Left renal cortex interstitium (tissue), 4 donors: ENCODE results near the gene C11orf91. TPM values are rescaled to one million over a fixed set of nuclear protein-coding genes. Genes with fewer than 3 reads are reported as not detected.
"Not testable (repeated sequence)": the region's sequence is repeated elsewhere in the genome, so short reads cannot be mapped to it uniquely, and the experiment has no call there.

ENCODE experiments used
- DNase-seq, 4 donors: peaks; one replicate each; pipeline ENCODE4 v3.0.0-alpha.2; 2013; ENCODE audit warnings: low read depth in 4 of 4, low spot score in 2 of 4, missing footprints in 1 of 4
- polyA plus RNA-seq, 4 donors: library from polyadenylated mRNA; unstranded; fragments of 120-200 nt; gene quantifications; one replicate each; pipeline ENCODE4 v1.2.1, GENCODE V29; 2013; ENCODE audit not compliant: insufficient read length in 4 of 4

C11orf91 gene
- polyA plus RNA-seq, 4 donors: not detected

- DNase-seq: no peak
These were observed 1.7 kb downstream of the C11orf91 start for GRCh38 chr11:33698921-33699320.

- no peak for DNase-seq
These were observed 2.6 kb downstream of the C11orf91 start for GRCh38 chr11:33697997-33698396.

GRCh38 chr11:33696931-33697638 is 3.5 kb downstream of the C11orf91 start:
- DNase-seq: no peak

- DNase-seq: no peak
These were observed 4.2 kb downstream of the C11orf91 start for GRCh38 chr11:33696411-33696810.

GRCh38 chr11:33695051-33695566 is 5.5 kb downstream of the C11orf91 start:
- no peak for DNase-seq

GRCh38 chr11:33694346-33695050 is 6.1 kb downstream of the C11orf91 start:
- DNase-seq: no peak

- DNase-seq: no peak
These were observed 8.1 kb downstream of the C11orf91 start for GRCh38 chr11:33692541-33692940.

GRCh38 chr11:33692013-33692504 is 8.6 kb downstream of the C11orf91 start:
- DNase-seq: no peak

GRCh38 chr11:33691066-33691864 is 9.4 kb downstream of the C11orf91 start:
- no peak for DNase-seq

GRCh38 chr11:33690290-33691065 is 10.1 kb downstream of the C11orf91 start:
- no peak for DNase-seq

- DNase-seq: no peak
These were observed 11.1 kb downstream of the C11orf91 start for GRCh38 chr11:33689501-33689900.

- no peak for DNase-seq
These were observed 11.5 kb downstream of the C11orf91 start for GRCh38 chr11:33689085-33689484.

GRCh38 chr11:33687733-33688479 is 12.7 kb downstream of the C11orf91 start:
- no peak for DNase-seq

- no peak for DNase-seq
These were observed 15.5 kb downstream of the C11orf91 start for GRCh38 chr11:33685082-33685481.

GRCh38 chr11:33684003-33684706 is 16.5 kb downstream of the C11orf91 start:
- DNase-seq: no peak

- no peak for DNase-seq
These were observed 18.2 kb downstream of the C11orf91 start for GRCh38 chr11:33682446-33682845.

GRCh38 chr11:33682019-33682418 is 18.6 kb downstream of the C11orf91 start:
- no peak for DNase-seq

- DNase-seq: not testable (repeated sequence)
These were observed 22.0 kb downstream of the C11orf91 start for GRCh38 chr11:33678616-33679015.
